Activated T-cell treated with anti-CD3 and anti-CD28 coated beads for 24 hours (primary cell): Measurements from ENCODE around the gene TSC22D3.
"Not testable (repeated sequence)": the region's sequence is repeated elsewhere in the genome, so short reads cannot be mapped to it uniquely, and the experiment has no call there.

Experiments
- DNase-seq: peaks from one replicate; pipeline ENCODE4 v3.0.0-alpha.2; 2020; ENCODE audit warnings: low read depth

The TSC22D3 gene

DNA sequence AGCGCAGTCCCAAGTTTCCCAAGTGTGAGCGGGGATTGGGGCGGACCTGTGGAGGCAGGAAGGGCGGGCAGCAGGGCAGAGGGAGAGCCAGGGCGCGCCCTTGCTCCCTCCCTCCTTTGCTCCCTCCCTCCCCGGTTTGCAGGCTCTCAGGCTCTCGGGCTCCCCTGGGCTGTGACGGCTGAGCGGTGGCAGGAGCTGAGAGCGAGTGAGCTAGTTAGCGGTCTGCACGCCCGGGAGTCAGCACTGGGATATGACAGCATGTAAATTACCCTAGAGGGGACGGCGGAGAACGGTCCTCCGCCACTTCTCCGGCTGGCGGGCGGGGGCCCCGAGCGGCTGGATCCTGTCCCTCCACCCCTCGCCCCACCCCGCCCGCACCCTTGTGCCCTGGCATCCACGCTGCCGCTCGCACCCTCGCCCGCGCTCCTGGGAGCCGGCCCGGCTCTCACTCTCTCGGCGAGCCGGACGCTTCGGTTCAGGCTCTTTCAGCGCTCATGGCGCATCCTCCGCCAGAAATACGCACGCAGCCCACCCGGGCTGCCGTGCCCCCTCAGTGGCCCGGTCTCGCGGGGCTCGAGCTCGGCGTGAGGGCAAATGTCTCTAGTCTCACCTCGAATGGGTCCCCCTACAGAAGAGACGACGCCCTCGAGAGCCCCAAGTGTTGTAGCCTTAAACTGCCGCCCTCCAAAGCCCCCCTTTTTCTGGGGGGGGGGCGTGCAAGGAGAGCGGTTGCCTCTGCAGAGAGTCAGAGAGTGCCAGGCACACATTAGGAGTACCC, at the start of gene TSC22D3:
Gene TSC22D3 (minus strand): TSS at position 54 of the 778 bp plus-strand sequence. CDS start 368 bp downstream, outside the sequence.
- DNase-seq = peak; percentile 35

- DNase-seq = no peak
Measured at GRCh38 chrX:107823456-107823855, 47.9 kb upstream of the TSC22D3 start.

GRCh38 chrX:107823042-107823441, 47.5 kb upstream of the TSC22D3 start:
- DNase-seq = no peak

DNA sequence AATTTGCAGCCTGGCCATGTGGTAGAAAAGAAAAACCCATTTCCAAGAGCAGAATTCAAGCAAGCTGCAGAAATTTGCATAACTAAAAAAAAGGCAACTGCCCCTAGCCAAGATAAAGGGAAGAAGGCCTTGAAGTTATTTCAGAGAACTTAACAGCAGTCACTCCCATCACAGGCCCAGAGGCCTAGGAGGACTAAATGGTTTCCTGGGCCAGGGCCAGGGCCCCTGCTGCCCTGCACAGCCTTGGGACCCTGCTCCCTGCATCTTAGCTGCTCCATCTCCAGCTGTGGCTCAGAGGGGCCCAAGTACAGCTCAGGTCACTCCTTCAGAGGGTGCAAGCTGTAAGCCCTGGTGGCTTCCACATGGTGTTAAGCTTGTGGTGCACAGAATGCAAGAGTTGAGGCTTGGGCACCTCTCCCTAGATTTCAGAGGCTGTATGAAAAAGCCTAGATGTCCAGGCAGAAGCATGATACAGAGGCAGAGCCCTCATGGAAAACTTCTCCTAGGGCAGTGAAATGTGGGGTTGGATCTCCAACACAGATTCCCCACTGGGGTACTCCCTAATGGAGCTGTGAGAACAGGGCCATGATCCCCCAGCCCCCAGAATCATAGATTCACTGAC, 43.4 kb upstream of the TSC22D3 start:
- no peak for DNase-seq

GRCh38 chrX:107810053-107810452, 34.5 kb upstream of the TSC22D3 start:
- DNase-seq = not testable (repeated sequence)

GRCh38 chrX:107805179-107805578, 29.6 kb upstream of the TSC22D3 start:
- DNase-seq = no peak

- no peak for DNase-seq
Measured at GRCh38 chrX:107804427-107804826, 28.8 kb upstream of the TSC22D3 start.

GRCh38 chrX:107787827-107788226, 12.2 kb upstream of the TSC22D3 start:
- DNase-seq = no peak

- no peak for DNase-seq
Measured at GRCh38 chrX:107780525-107780924, 4.9 kb upstream of the TSC22D3 start.

DNA sequence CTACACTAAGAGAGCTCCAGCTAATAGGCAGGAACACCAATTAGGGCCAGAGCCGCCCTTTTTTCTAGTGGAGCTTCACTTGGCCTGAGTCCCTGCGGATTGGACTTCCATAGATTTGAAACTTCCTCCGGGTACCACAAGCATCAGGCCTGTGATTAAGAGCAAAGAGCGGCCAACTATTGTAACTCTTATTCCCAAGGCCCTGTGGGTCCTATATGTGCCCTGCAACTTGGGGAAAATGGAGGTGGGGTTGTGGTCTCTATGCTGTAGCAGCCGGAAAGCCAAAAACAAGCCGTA, 1.9 kb upstream of the TSC22D3 start, which contains the start of gene NCBP2L:
Gene NCBP2L (plus strand): TSS at position 198 of the 297 bp plus-strand sequence. CDS start 16,488 bp downstream, outside the sequence.
- DNase-seq = no peak

DNA sequence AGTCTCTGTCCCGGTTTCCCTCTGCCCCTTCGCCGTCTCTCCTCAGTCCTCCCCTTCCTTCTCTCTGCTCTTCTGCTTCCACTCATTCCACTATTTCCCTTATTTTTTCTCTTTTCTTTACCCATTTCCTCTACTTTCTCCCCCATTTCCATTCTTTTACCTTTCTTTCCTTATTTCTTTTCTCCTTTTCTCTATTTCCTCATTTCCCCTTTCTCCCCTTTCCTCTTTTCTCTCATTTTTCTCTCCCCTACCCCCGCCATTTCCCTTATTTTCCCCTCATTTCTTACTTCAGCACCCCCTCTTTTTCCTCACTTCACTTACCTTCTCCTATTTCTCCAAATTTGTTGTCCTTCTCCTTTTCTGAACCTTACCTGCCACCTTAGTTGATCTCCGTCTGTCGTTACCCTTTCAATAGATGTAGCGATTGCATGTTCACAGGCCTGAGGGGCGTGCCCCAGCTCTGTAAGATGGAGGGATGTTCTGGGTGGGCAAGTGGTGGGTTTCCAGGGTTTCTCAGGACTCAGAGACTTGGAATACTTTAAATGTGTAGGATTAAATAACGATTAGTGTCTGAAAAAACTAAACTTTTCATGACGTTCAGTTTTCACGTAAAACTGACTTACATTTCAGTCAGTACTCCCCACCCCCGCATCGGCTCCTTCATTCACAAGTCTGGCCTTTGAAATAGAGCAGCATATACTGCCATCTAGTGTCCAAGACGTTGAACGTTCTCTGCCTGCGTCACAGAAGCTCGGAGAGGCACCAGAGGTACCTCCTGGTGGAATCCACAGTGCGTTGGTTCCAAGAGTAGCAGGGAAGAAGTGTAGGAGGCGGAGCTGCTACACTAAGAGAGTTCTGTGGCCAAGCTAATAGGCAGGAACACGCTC, 1.3 kb upstream of the TSC22D3 start:
- peak; percentile 57 for DNase-seq

- no peak for DNase-seq
Measured at GRCh38 chrX:107775000-107775733, 420 bp downstream of the TSC22D3 start.

GRCh38 chrX:107773906-107774435, 1.6 kb downstream of the TSC22D3 start:
- DNase-seq = no peak

DNA sequence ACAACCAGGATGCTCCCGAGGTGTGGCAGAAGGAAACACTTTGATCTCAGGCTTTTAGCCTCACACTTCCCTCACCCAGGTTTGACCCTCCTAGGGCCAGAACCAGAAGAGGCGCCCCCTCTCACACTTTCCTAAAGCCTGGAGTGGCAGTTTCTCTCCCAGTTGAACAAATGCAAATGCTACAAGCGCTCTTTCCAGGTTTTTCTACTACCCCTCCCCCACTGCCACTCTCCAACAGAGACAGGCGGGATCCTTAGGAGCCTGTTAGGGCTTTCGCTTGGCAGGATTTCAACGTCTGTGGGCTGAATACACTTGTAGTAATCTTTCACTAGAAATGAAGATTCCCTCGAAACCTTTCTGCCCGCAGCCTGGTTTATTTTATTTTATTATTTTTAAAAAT, 2.4 kb downstream of the TSC22D3 start:
- DNase-seq = no peak

DNA sequence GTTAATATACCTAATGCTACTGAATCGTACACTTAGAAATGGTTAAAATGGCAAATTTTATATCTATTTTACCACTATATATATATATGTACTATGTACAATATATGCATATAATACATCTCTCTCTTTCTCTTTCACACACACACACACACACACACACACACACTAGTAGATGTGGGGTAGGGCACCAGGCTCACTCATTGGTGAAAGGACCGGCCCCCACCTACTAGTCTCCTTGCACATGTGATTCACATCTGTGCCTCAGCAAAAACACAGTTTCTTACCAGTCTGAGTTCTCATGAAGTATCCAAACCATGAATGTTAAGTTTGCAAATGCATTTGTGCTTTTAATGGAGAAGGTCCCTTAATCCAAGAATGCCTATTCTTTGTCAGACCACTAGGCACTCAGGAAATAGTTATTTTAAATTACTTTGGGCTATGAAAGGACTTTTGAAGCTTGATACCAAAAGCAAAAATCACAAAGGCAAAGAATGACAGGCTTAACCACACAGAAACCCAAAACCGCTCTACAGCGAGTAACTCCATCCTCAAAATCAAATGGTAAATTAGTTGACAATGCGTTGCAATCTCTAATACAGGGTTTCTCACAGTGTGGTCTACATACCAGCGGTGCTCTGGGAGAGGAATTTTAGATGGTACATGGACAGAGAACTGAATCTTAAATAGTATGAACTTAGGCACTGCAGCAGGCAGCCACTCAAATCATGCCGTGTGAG, 5.8 kb downstream of the TSC22D3 start:
- no peak for DNase-seq

DNA sequence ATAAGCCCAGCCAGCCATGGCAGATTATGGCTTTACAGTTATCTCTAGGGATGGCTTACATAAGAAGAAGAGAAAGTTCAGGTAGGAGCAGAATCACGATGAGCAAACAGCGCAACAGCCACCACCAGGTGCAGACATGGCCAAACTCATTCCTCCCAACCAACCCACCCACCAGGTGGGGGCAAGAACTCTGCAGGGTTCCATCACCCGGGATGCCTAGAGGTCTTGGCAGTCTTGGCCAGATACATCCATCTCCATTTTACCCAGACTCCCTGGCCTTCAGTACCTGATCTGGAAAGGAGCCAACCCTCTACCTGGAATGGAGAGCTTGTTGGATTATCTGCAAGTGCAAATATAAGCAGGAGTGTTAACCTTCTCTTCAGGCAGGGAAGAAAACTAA, 7.5 kb downstream of the TSC22D3 start:
- no peak for DNase-seq

GRCh38 chrX:107766470-107767150, 9.0 kb downstream of the TSC22D3 start:
- DNase-seq = no peak

DNA sequence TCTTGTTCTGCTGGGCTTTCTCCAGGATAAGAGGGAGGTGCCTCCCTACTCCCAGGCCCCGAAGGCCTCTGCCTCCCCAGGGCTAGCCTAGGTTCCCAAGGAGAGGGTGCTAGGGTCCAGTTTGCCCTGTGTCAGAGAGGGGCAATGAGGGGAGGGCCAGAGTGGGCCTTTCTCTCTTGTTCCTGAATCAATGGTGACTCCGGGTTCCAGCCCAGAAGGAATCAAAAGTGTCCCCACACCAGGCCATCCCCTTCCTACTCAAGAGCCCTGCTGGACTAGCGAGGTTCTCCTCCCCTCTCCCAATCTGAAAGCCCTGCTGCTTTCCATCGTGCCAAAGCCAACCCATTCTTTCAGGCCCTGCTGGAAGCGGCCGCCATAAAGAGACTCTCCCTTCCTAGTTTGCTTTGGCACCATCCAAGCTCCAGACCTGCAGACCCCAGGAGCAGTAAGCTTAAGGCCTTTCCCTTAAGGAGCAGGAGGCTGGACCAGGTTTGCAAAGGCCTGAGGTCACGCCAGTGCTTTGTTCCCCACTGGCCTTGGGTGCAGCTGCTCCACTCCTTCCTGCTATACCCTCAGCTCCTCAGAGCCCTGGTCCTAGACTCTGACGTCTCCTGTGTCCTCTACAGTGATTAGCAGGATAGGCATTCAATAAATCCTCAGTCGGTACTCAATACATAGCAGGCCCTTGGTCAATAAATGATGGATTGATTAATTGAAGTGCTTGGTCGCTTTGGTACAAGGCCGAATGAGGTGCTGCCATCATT, 10.6 kb downstream of the TSC22D3 start:
- DNase-seq = no peak

GRCh38 chrX:107763647-107764046, 11.9 kb downstream of the TSC22D3 start:
- no peak for DNase-seq
